Measurements from ENCODE around the gene VPS41. TPM values are rescaled to one million over a fixed set of nuclear protein-coding genes. Genes with fewer than 3 reads are reported as not detected.
A peak's percentile ranks its signal among the peaks of the same experiment; 100 is the strongest.

Gene VPS41
- total and polyA plus RNA-seq, 4 donors = 9.2 to 24.1 (median 16.1) TPM

DNA sequence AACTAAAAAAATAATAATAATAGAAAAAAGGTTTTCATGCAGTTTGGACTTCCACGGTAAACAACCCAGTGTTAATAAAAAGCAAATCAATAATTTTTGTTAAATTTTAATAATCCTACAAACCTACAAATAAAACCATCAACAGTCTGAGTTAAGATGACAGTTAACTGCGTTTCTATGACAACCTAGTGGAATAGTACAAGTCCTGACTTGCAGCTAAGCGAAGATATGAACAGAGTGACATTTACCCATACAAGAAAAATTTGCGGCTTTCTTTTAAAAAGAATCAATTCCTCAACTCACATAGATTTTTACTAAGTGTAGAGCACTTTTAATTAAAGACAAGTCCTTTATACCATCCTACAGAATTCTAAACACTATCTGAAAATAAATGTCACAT, 35.6 kb downstream of the VPS41 start (continued):
- TF ChIP-seq ATF3 (IDR thresholded peaks at IDR 0.05) = no peak
- no peak for TF ChIP-seq YY1 (IDR thresholded peaks at IDR 0.05)
- TF ChIP-seq ZBTB33 (IDR thresholded peaks at IDR 0.05) = no peak
- TF ChIP-seq FOXA1 (IDR thresholded peaks at IDR 0.05) = no peak
- TF ChIP-seq RAD21 (IDR thresholded peaks at IDR 0.05) = no peak
- no peak for TF ChIP-seq EGR1 (IDR thresholded peaks at IDR 0.05; ENCODE audit: low read depth in 2 of 2)
- TF ChIP-seq TAF1 (conservative IDR thresholded peaks at IDR 0.05) = no peak

GRCh38 chr7:38872202-38872601, 36.8 kb downstream of the VPS41 start:
- Histone ChIP-seq H3K27ac (ENCODE audit: low read depth in 1 of 2, low read length in 2 of 2) (no peak overlapping the region), H3K36me3 (ENCODE audit: control insufficient read depth in 4 of 4, insufficient read depth in 3 of 4, low read depth in 1 of 4, low read length in 3 of 4) (peaks cover 0 to 13% (median 11%) of the 10 kb centered on the region in 4 donors), H3K4me3 (ENCODE audit: low read depth in 1 of 3, low read length in 3 of 3) (no peak overlapping the region), H3K27me3 (ENCODE audit: control insufficient read depth in 4 of 4, insufficient read depth in 4 of 4, low read length in 3 of 4) (no peaks in the 10 kb centered on the region), H3K4me1 (ENCODE audit: control insufficient read depth in 4 of 4, insufficient read depth in 4 of 4, low read length in 3 of 4) (peaks cover 0 to 11% (median 7%) of the 10 kb centered on the region in 4 donors), H3K9me3 (ENCODE audit: control insufficient read depth in 4 of 4, low read length in 3 of 4) (no peaks in the 10 kb centered on the region), H3K9ac (ENCODE audit: low read depth in 1 of 2, low read length in 2 of 2) (no peak overlapping the region)
- DNase-seq (ENCODE audit: low spot score) = no peak
- no peak for TF ChIP-seq EGR1 (IDR thresholded peaks at IDR 0.05; ENCODE audit: low read depth in 2 of 2)
- no peak for TF ChIP-seq GABPA (IDR thresholded peaks at IDR 0.05 in 1 of 2, conservative IDR thresholded peaks at IDR 0.05 in 1 of 2)
- WGBS = 97% methylated on average over 5 of the region's 5 CpGs

DNA sequence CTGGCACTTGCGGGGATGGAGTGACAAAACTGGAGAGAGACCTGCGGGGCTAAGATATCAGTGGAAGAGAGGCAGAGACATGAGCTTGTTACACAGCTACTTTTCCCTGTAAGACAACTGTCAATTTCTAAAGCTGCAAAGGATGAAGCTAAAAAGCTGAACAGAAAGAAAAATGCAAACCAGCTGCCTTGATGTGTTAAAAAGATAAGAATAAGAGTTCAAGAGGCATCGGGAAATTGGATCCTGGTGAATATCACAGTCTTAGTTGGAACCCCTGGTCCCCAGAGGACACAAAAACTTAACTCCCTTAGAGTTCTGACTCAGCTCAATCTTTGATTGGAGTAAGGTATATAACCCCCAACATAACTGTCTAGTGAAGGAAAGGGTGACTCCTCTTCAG, 38.8 kb downstream of the VPS41 start:
- Histone ChIP-seq H3K4me1 (ENCODE audit: control insufficient read depth in 4 of 4, insufficient read depth in 4 of 4, low read length in 3 of 4) (peaks cover 0 to 11% (median 7%) of the 10 kb centered on the region in 4 donors), H3K36me3 (ENCODE audit: control insufficient read depth in 4 of 4, insufficient read depth in 3 of 4, low read depth in 1 of 4, low read length in 3 of 4) (peaks cover 0 to 22% (median 14%) of the 10 kb centered on the region in 4 donors), H3K27ac (ENCODE audit: low read depth in 1 of 2, low read length in 2 of 2) (no peak overlapping the region), H3K27me3 (ENCODE audit: control insufficient read depth in 4 of 4, insufficient read depth in 4 of 4, low read length in 3 of 4) (no peaks in the 10 kb centered on the region), H3K4me3 (ENCODE audit: low read depth in 1 of 3, low read length in 3 of 3) (no peak overlapping the region), H3K9ac (ENCODE audit: low read depth in 1 of 2, low read length in 2 of 2) (no peak overlapping the region), H3K9me3 (ENCODE audit: control insufficient read depth in 4 of 4, low read length in 3 of 4) (no peaks in the 10 kb centered on the region)
- no peak for TF ChIP-seq RAD21 (IDR thresholded peaks at IDR 0.05)
- no peak for TF ChIP-seq HNF4A (conservative IDR thresholded peaks at IDR 0.05)
- no peak for DNase-seq (ENCODE audit: low spot score)
- WGBS = 91% methylated on average over 3 of the region's 3 CpGs

DNA sequence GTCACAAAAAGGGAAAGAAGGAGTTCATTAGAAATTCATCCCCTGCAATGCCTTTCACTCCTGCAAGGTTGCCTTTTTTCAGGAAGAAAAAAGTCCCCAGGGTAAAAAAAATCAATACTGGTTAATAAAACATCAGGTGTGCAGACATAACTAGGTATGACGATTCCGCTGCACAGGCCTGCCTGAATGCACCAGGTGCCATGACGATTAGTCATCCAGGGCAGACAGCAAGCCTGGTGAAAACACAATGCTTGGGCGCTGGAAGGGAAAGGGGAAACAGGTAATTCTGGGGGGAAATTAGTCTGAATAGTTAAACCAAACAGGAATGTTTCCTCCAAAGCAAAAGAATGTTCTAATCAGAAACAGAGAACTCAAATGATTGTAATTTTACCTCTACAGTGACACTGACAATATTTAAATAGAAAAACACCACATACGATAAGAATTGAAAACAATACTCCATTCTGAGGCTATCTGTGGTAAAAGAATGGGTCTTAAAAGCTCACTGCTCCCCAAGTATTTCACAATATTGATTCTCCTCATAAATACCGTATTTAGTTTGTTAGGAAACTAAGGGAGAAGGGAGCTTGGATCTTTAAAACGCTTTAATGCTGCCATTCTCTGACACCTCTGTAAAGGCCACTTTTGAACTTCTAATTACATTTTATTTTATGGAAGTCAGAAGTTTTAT, 45.2 kb downstream of the VPS41 start:
- Histone ChIP-seq H3K4me1 (ENCODE audit: control insufficient read depth in 4 of 4, insufficient read depth in 4 of 4, low read length in 3 of 4) (peaks cover 0 to 3% (median 0%) of the 10 kb centered on the region in 4 donors), H3K4me3 (ENCODE audit: low read depth in 1 of 3, low read length in 3 of 3) (no peak overlapping the region), H3K9ac (ENCODE audit: low read depth in 1 of 2, low read length in 2 of 2) (peak overlapping the region in 1 of 2 donors; percentile 45), H3K9me3 (ENCODE audit: control insufficient read depth in 4 of 4, low read length in 3 of 4) (no peaks in the 10 kb centered on the region), H3K36me3 (ENCODE audit: control insufficient read depth in 4 of 4, insufficient read depth in 3 of 4, low read depth in 1 of 4, low read length in 3 of 4) (peaks cover 0 to 34% (median 13%) of the 10 kb centered on the region in 4 donors), H3K27ac (ENCODE audit: low read depth in 1 of 2, low read length in 2 of 2) (peak overlapping the region; percentile 53 to 70), H3K27me3 (ENCODE audit: control insufficient read depth in 4 of 4, insufficient read depth in 4 of 4, low read length in 3 of 4) (no peaks in the 10 kb centered on the region)
- DNase-seq (ENCODE audit: low spot score) = peak; percentile 40
- 42% methylated on average over 7 of the region's 7 CpGs for WGBS
- TF ChIP-seq ZBTB33 (IDR thresholded peaks at IDR 0.05) (no peak), SP1 (IDR thresholded peaks at IDR 0.05) (peak; percentile 54), HNF4A (conservative IDR thresholded peaks at IDR 0.05) (peak in 1 of 2 donors; percentile 38), HNF4G (IDR thresholded peaks at IDR 0.05) (no peak), JUND (IDR thresholded peaks at IDR 0.05) (peak; percentile 87 to 91), FOXA1 (IDR thresholded peaks at IDR 0.05) (no peak), TAF1 (conservative IDR thresholded peaks at IDR 0.05) (peak; percentile 48), NR2F2 (IDR thresholded peaks at IDR 0.05) (no peak)
- TF ChIP-seq, protein P1, sequence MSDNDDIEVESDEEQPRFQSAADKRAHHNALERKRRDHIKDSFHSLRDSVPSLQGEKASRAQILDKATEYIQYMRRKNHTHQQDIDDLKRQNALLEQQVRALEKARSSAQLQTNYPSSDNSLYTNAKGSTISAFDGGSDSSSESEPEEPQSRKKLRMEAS (IDR thresholded peaks at IDR 0.05) = peak; percentile 22
- TF ChIP-seq, protein P2, sequence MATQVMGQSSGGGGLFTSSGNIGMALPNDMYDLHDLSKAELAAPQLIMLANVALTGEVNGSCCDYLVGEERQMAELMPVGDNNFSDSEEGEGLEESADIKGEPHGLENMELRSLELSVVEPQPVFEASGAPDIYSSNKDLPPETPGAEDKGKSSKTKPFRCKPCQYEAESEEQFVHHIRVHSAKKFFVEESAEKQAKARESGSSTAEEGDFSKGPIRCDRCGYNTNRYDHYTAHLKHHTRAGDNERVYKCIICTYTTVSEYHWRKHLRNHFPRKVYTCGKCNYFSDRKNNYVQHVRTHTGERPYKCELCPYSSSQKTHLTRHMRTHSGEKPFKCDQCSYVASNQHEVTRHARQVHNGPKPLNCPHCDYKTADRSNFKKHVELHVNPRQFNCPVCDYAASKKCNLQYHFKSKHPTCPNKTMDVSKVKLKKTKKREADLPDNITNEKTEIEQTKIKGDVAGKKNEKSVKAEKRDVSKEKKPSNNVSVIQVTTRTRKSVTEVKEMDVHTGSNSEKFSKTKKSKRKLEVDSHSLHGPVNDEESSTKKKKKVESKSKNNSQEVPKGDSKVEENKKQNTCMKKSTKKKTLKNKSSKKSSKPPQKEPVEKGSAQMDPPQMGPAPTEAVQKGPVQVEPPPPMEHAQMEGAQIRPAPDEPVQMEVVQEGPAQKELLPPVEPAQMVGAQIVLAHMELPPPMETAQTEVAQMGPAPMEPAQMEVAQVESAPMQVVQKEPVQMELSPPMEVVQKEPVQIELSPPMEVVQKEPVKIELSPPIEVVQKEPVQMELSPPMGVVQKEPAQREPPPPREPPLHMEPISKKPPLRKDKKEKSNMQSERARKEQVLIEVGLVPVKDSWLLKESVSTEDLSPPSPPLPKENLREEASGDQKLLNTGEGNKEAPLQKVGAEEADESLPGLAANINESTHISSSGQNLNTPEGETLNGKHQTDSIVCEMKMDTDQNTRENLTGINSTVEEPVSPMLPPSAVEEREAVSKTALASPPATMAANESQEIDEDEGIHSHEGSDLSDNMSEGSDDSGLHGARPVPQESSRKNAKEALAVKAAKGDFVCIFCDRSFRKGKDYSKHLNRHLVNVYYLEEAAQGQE (IDR thresholded peaks at IDR 0.05) = peak; percentile 54

All from liver (tissue), 9 donors.